HFFc6 (cell line): ENCODE data around the gene SIDT1. TPM values are rescaled to one million over a fixed set of nuclear protein-coding genes. Genes with fewer than 3 reads are reported as not detected.

Experiments used
- DNase-seq: peaks from one replicate; pipeline ENCODE4 v3.0.0-alpha.2; 2018
- H3K27ac Mint-ChIP-seq: 2 replicates; pipeline ENCODE4 v1.8.0; 2020; ENCODE audit warnings: mild to moderate bottlenecking, mixed read lengths
- H3K27me3 Mint-ChIP-seq: 2 replicates; pipeline ENCODE4 v1.8.0; 2021; ENCODE audit warnings: mild to moderate bottlenecking, moderate library complexity, mixed read lengths; ENCODE audit not compliant: insufficient read depth
- H3K36me3 Mint-ChIP-seq: 2 replicates; pipeline ENCODE4 v1.8.0; 2021; ENCODE audit warnings: low read depth, mixed read lengths
- H3K4me1 Mint-ChIP-seq: 2 replicates; pipeline ENCODE4 v1.8.0; 2020; ENCODE audit warnings: low read depth, mixed read lengths
- H3K4me3 Mint-ChIP-seq: 2 replicates; pipeline ENCODE4 v1.8.0; 2020; ENCODE audit warnings: mild to moderate bottlenecking, moderate library complexity, mixed read lengths
- H3K9me3 Mint-ChIP-seq: 2 replicates; pipeline ENCODE4 v1.8.0; 2020; ENCODE audit warnings: mild to moderate bottlenecking, mixed read lengths
- total RNA-seq, 6 experiments: library from RNA; stranded (reverse); fragmentation: NEBNext Ultra II Directional; extraction: Animal tissue kit (Norgen Biotek cat#: 25700); gene quantifications; 2 replicates in 1 of 6; 3 replicates in 5 of 6; pipeline ENCODE4 v1.2.3, GENCODE V29; 2021
- TF ChIP-seq, protein P1 (sequence below): fragments of 200-600 bp; sonication (generic); IDR thresholded peaks from 2 replicates; pipeline ENCODE4 v1.5.0; 2021; ENCODE audit warnings: antibody characterized with exemption, mild to moderate bottlenecking

Gene SIDT1
- total RNA-seq, 6 experiments from 2014 or later: not detected

- Mint-ChIP-seq H3K9me3 (no peaks in the 10 kb centered on the region), H3K27me3 (peaks cover 19% of the 10 kb centered on the region), H3K36me3 (no peaks in the 10 kb centered on the region), H3K27ac (no peak overlapping the region), H3K4me3 (peak overlapping the region; percentile 23; the same call in 1 of the 2 replicates), H3K4me1 (peaks cover 18% of the 10 kb centered on the region; the same call in 1 of the 2 replicates)
- DNase-seq: peak; percentile 28
- TF ChIP-seq, protein P1, sequence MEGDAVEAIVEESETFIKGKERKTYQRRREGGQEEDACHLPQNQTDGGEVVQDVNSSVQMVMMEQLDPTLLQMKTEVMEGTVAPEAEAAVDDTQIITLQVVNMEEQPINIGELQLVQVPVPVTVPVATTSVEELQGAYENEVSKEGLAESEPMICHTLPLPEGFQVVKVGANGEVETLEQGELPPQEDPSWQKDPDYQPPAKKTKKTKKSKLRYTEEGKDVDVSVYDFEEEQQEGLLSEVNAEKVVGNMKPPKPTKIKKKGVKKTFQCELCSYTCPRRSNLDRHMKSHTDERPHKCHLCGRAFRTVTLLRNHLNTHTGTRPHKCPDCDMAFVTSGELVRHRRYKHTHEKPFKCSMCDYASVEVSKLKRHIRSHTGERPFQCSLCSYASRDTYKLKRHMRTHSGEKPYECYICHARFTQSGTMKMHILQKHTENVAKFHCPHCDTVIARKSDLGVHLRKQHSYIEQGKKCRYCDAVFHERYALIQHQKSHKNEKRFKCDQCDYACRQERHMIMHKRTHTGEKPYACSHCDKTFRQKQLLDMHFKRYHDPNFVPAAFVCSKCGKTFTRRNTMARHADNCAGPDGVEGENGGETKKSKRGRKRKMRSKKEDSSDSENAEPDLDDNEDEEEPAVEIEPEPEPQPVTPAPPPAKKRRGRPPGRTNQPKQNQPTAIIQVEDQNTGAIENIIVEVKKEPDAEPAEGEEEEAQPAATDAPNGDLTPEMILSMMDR: peak; percentile 88
Observed at GRCh38 chr3:113626503-113627371, 94.4 kb downstream of the SIDT1 start.

- Mint-ChIP-seq H3K27me3 (peaks cover 19% of the 10 kb centered on the region), H3K4me3 (no peak overlapping the region), H3K27ac (no peak overlapping the region), H3K9me3 (no peaks in the 10 kb centered on the region), H3K36me3 (no peaks in the 10 kb centered on the region), H3K4me1 (peaks cover 18% of the 10 kb centered on the region; the same call in 1 of the 2 replicates)
- TF ChIP-seq, protein P1: no peak
- no peak for DNase-seq
Observed at GRCh38 chr3:113628316-113628715, 96.0 kb downstream of the SIDT1 start.

DNA sequence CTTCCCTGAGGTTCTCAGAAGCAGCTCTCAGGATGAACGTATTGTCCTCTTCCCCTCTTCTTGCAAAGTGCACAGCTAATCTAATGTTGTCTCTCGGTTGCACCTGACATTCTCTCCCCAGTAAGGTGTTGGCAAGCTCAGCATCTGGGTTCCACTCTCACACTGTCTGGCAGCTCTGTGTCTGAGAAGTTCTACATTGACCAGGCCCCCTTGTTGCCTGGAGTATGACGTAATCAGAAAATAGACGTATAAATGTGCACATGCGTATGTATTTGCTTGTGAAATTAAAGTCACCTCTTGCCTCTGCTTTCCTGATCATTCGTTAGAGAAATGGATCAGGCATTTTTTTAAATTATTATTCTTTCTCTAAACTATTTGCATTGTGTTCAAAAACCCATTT, 96.4 kb downstream of the SIDT1 start:
- Mint-ChIP-seq H3K4me3 (no peak overlapping the region), H3K27me3 (peaks cover 19% of the 10 kb centered on the region), H3K4me1 (peaks cover 13% of the 10 kb centered on the region; the same call in 1 of the 2 replicates), H3K9me3 (no peaks in the 10 kb centered on the region), H3K36me3 (no peaks in the 10 kb centered on the region), H3K27ac (no peak overlapping the region)
- DNase-seq: no peak
- TF ChIP-seq, protein P1: no peak

DNA sequence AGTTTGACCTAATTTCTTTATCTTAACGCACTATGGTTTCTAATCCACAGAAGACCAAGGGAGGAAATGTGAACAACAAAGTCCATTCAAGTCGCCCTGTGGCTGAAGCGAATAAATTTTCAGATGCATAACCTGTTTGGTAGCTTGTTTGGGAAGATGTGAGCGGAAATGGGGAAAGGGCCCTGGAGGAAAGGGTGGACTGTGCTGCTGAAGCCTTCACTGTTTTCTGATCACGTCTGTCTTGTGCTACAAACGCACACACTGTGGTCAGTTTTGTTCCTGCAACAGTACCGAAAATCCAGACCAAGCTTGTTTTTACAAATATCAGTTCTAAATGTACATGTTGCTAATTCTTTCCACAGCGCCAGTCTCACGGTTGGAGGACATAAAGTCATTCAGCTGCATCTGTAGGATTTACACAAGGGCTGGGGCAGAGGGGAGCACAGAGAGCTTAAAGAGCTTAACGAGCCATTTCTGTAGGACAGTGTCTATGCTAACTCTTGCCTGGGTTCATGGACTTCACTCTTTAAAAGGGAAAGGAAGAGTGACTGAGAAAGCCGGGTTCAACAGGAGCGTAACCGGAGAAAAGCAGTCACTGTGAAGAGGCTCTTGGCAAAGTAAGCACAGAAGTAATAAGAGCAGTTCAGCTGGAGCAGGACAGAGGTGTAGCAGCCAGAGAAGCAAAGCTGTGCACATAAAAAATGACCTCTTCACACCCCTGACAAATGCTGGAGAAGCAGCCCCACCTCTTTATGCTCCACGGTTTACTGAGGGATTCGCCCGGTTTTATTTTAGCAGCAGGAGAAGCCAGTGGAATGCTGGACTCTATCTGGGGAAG, 97.4 kb downstream of the SIDT1 start:
- TF ChIP-seq, protein P1: no peak
- Mint-ChIP-seq H3K9me3 (no peaks in the 10 kb centered on the region), H3K4me3 (no peak overlapping the region), H3K4me1 (peaks cover 12% of the 10 kb centered on the region; the same call in 1 of the 2 replicates), H3K27ac (no peak overlapping the region), H3K36me3 (no peaks in the 10 kb centered on the region), H3K27me3 (peaks cover 21% of the 10 kb centered on the region)
- DNase-seq: no peak

- TF ChIP-seq, protein P1: no peak
- H3K27ac Mint-ChIP-seq: no peak overlapping the region
- H3K27me3 Mint-ChIP-seq: peaks cover 17% of the 10 kb centered on the region
- H3K4me3 Mint-ChIP-seq: no peak overlapping the region
- peaks cover 11% of the 10 kb centered on the region; the same call in 1 of the 2 replicates for H3K4me1 Mint-ChIP-seq
- no peaks in the 10 kb centered on the region for H3K9me3 Mint-ChIP-seq
- no peaks in the 10 kb centered on the region for H3K36me3 Mint-ChIP-seq
- DNase-seq: no peak
Observed at GRCh38 chr3:113630956-113631542, 98.7 kb downstream of the SIDT1 start.
